H9 (cell line): ENCODE measurements around the gene NCMAP. TPM values are rescaled to one million over a fixed set of nuclear protein-coding genes. Genes with fewer than 3 reads are reported as not detected.

Experiments
- DNase-seq: peaks from one replicate; pipeline ENCODE4 v3.0.0-alpha.2; 2017
- H2AFZ ChIP-seq: one replicate; pipeline ENCODE4 v1.6.1; 2013; ENCODE audit warnings: mild to moderate bottlenecking, low read length, control low read depth, moderate library complexity
- H2AK5ac ChIP-seq: 2 replicates; pipeline ENCODE4 v1.6.1; 2013; ENCODE audit warnings: low read length, control low read depth, mixed read lengths; ENCODE audit not compliant: insufficient read length
- H2BK120ac ChIP-seq: one replicate; pipeline ENCODE4 v1.6.1; 2013; ENCODE audit warnings: low read depth, mild to moderate bottlenecking, low read length, control low read depth, inconsistent platforms; ENCODE audit not compliant: poor library complexity, severe bottlenecking
- H2BK12ac ChIP-seq: 2 replicates; pipeline ENCODE4 v1.6.1; 2013; ENCODE audit warnings: low read length, control low read depth, mixed read lengths, low read depth; ENCODE audit not compliant: insufficient read length
- H2BK15ac ChIP-seq: 2 replicates; pipeline ENCODE4 v1.6.1; 2013; ENCODE audit warnings: low read depth, low read length, control low read depth
- H2BK20ac ChIP-seq: one replicate; pipeline ENCODE4 v1.6.1; 2013; ENCODE audit warnings: low read depth, mild to moderate bottlenecking, low read length, control low read depth, inconsistent platforms; ENCODE audit not compliant: poor library complexity, severe bottlenecking
- H2BK5ac ChIP-seq: 2 replicates; pipeline ENCODE4 v1.6.1; 2013; ENCODE audit warnings: low read length, control low read depth, mixed read lengths; ENCODE audit not compliant: insufficient read length
- H3K14ac ChIP-seq: 2 replicates; pipeline ENCODE4 v1.6.1; 2013; ENCODE audit warnings: low read length, control low read depth; ENCODE audit not compliant: insufficient read depth
- H3K18ac ChIP-seq: 2 replicates; pipeline ENCODE4 v1.6.1; 2013; ENCODE audit warnings: low read depth, mild to moderate bottlenecking, mixed read lengths, low read length, control low read depth; ENCODE audit not compliant: insufficient read length
- H3K23ac ChIP-seq: 2 replicates; pipeline ENCODE4 v1.6.1; 2013; ENCODE audit warnings: low read length, control low read depth, mixed read lengths, low read depth; ENCODE audit not compliant: insufficient read length
- H3K23me2 ChIP-seq: 2 replicates; pipeline ENCODE4 v1.6.1; 2013; ENCODE audit warnings: low read depth, mild to moderate bottlenecking, mixed read lengths, low read length, control low read depth; ENCODE audit not compliant: insufficient read length, poor library complexity, severe bottlenecking
- H3K27ac ChIP-seq: 2 replicates; pipeline ENCODE4 v1.5.1; 2013; ENCODE audit warnings: low read length, control low read depth, mixed read lengths, low read depth; ENCODE audit not compliant: insufficient read length
- H3K27me3 ChIP-seq: 2 replicates; pipeline ENCODE4 v1.6.1; 2013; ENCODE audit warnings: low read length, control low read depth, inconsistent platforms; ENCODE audit not compliant: insufficient read depth
- H3K4ac ChIP-seq: 2 replicates; pipeline ENCODE4 v1.6.1; 2013; ENCODE audit warnings: low read depth, mild to moderate bottlenecking, control low read depth, inconsistent platforms, low read length, moderate library complexity
- H3K4me1 ChIP-seq: 2 replicates; pipeline ENCODE4 v1.6.1; 2013; ENCODE audit warnings: low read length, control low read depth, inconsistent platforms; ENCODE audit not compliant: insufficient read depth
- H3K4me2 ChIP-seq: 2 replicates; pipeline ENCODE4 v1.6.1; 2013; ENCODE audit warnings: low read length, control low read depth, mixed read lengths; ENCODE audit not compliant: insufficient read length, insufficient read depth
- H3K56ac ChIP-seq: 2 replicates; pipeline ENCODE4 v1.6.1; 2013; ENCODE audit warnings: low read depth, mild to moderate bottlenecking, mixed read lengths, low read length, control low read depth; ENCODE audit not compliant: insufficient read length
- H3K79me1 ChIP-seq: 2 replicates; pipeline ENCODE4 v1.6.1; 2013; ENCODE audit warnings: low read depth, mild to moderate bottlenecking, moderate library complexity, low read length, control low read depth, inconsistent platforms; ENCODE audit not compliant: insufficient read depth, poor library complexity, severe bottlenecking
- H3K79me2 ChIP-seq: 2 replicates; pipeline ENCODE4 v1.6.1; 2013; ENCODE audit warnings: low read length, control low read depth, inconsistent platforms; ENCODE audit not compliant: insufficient read depth
- H3K9ac ChIP-seq: 2 replicates; pipeline ENCODE4 v1.6.1; 2013; ENCODE audit warnings: low read length, control low read depth, mixed read lengths; ENCODE audit not compliant: insufficient read length; ENCODE audit errors: extremely low read depth
- H3K9me3 ChIP-seq: one replicate; pipeline ENCODE4 v1.6.1; 2013; ENCODE audit warnings: low read depth, low read length, inconsistent platforms; ENCODE audit not compliant: control insufficient read depth
- H3T11ph ChIP-seq: one replicate; pipeline ENCODE4 v1.6.1; 2013; ENCODE audit warnings: mild to moderate bottlenecking, low read length, control low read depth, inconsistent platforms
- H4K20me1 ChIP-seq: one replicate; pipeline ENCODE4 v1.6.1; 2013; ENCODE audit not compliant: control insufficient read depth, insufficient read length, insufficient read depth
- H4K5ac ChIP-seq: 2 replicates; pipeline ENCODE4 v1.6.1; 2013; ENCODE audit warnings: low read depth, mild to moderate bottlenecking, mixed read lengths, low read length, control low read depth; ENCODE audit not compliant: insufficient read length
- H4K8ac ChIP-seq: replicated peaks from 2 replicates; pipeline ENCODE4 v1.6.1; 2013; ENCODE audit warnings: low read length, control low read depth, mixed read lengths, low read depth; ENCODE audit not compliant: insufficient read length
- H4K91ac ChIP-seq: 2 replicates; pipeline ENCODE4 v1.6.1; 2013; ENCODE audit warnings: low read depth, mild to moderate bottlenecking, moderate library complexity, mixed read lengths, low read length, control low read depth; ENCODE audit not compliant: insufficient read length
- H3K27ac Mint-ChIP-seq, 3 experiments: 2 replicates in 2 of 3; 3 replicates in 1 of 3; pipeline ENCODE4 v1.8.0; 2020 to 2021; ENCODE audit warnings: mixed read lengths in 3 of 3, mild to moderate bottlenecking in 1 of 3, moderate library complexity in 1 of 3
- H3K27me3 Mint-ChIP-seq: 2 replicates; pipeline ENCODE4 v1.8.0; 2021; ENCODE audit warnings: low read depth, mild to moderate bottlenecking, moderate library complexity, mixed read lengths
- H3K36me3 Mint-ChIP-seq, 3 experiments: 2 replicates in 2 of 3; 3 replicates in 1 of 3; pipeline ENCODE4 v1.8.0; 2020 to 2021; ENCODE audit warnings: low read depth in 3 of 3, mixed read lengths in 3 of 3; ENCODE audit not compliant: insufficient read depth in 1 of 3
- H3K4me1 Mint-ChIP-seq, 2 experiments: 2 replicates each; pipeline ENCODE4 v1.8.0; 2020; ENCODE audit warnings: mixed read lengths in 2 of 2
- H3K4me3 Mint-ChIP-seq, 2 experiments: 2 replicates in 1 of 2; 3 replicates in 1 of 2; pipeline ENCODE4 v1.8.0; 2020 to 2021; ENCODE audit warnings: mild to moderate bottlenecking in 2 of 2, mixed read lengths in 2 of 2, moderate library complexity in 1 of 2
- H3K9me3 Mint-ChIP-seq, 2 experiments: 2 replicates in 1 of 2; 3 replicates in 1 of 2; pipeline ENCODE4 v1.8.0; 2020; ENCODE audit warnings: mild to moderate bottlenecking in 2 of 2, mixed read lengths in 2 of 2, moderate library complexity in 1 of 2
- total RNA-seq: library from RNA; stranded (reverse); gene quantifications from 2 replicates; pipeline ENCODE4 v1.2.1, GENCODE V29; 2021
- TF ChIP-seq, protein P1 (sequence below): fragments of 200-600 bp; sonication (generic); conservative IDR thresholded peaks from 3 replicates; pipeline ENCODE4 v1.8.0; 2021; ENCODE audit warnings: antibody characterized with exemption, mild to moderate bottlenecking

Gene NCMAP
- total RNA-seq, 1 experiment from 2014 or later, result 0.35 TPM

GRCh38 chr1:24562625-24563024 lies 6.7 kb downstream of the NCMAP start:
- Histone ChIP-seq H4K5ac (no peak overlapping the region), H4K20me1 (no peaks in the 10 kb centered on the region), H3K18ac (no peak overlapping the region), H3K23ac (no peak overlapping the region), H3K9ac (no peak overlapping the region), H2BK20ac (no peak overlapping the region), H3T11ph (no peak overlapping the region), H3K56ac (no peak overlapping the region), H3K14ac (no peak overlapping the region), H2BK12ac (no peak overlapping the region), H4K91ac (no peak overlapping the region), H3K27me3 (no peaks in the 10 kb centered on the region), H3K4ac (no peak overlapping the region), H3K27ac (no peak overlapping the region), H2AK5ac (no peak overlapping the region), H3K4me2 (no peak overlapping the region), H3K4me1 (peaks cover 2% of the 10 kb centered on the region; the same call in 1 of the 2 replicates), H3K79me2 (no peaks in the 10 kb centered on the region), H2BK120ac (no peak overlapping the region), H3K23me2 (no peaks in the 10 kb centered on the region), H3K9me3 (no peaks in the 10 kb centered on the region), H4K8ac (no peak overlapping the region), H2BK15ac (no peak overlapping the region), H3K79me1 (no peaks in the 10 kb centered on the region), H2AFZ (no peak overlapping the region), H2BK5ac (no peak overlapping the region)
- no peak for DNase-seq
- Mint-ChIP-seq H3K4me1 (peaks cover 25 to 26% of the 10 kb centered on the region in 2 experiments), H3K9me3 (peaks cover 4 to 7% of the 10 kb centered on the region in 2 experiments; a peak in 4 of 5 replicates), H3K27ac (no peak overlapping the region), H3K27me3 (peaks cover 11% of the 10 kb centered on the region), H3K36me3 (peaks cover 0 to 3% (median 0%) of the 10 kb centered on the region in 3 experiments; a peak in 1 of 7 replicates), H3K4me3 (no peak overlapping the region)
- TF ChIP-seq, protein P1, sequence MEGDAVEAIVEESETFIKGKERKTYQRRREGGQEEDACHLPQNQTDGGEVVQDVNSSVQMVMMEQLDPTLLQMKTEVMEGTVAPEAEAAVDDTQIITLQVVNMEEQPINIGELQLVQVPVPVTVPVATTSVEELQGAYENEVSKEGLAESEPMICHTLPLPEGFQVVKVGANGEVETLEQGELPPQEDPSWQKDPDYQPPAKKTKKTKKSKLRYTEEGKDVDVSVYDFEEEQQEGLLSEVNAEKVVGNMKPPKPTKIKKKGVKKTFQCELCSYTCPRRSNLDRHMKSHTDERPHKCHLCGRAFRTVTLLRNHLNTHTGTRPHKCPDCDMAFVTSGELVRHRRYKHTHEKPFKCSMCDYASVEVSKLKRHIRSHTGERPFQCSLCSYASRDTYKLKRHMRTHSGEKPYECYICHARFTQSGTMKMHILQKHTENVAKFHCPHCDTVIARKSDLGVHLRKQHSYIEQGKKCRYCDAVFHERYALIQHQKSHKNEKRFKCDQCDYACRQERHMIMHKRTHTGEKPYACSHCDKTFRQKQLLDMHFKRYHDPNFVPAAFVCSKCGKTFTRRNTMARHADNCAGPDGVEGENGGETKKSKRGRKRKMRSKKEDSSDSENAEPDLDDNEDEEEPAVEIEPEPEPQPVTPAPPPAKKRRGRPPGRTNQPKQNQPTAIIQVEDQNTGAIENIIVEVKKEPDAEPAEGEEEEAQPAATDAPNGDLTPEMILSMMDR, result no peak
